Stimulated activated CD8-positive, alpha-beta memory T cell treated with anti-CD3 and anti-CD28 coated beads, Interleukin-12 subunit alpha, Interleukin-12 subunit beta, amount 100 ng/mL, for 24 hours (primary cell): ENCODE results near the gene C6orf47.
A peak's percentile ranks its signal among the peaks of the same experiment; 100 is the strongest.

Experiments used
- DNase-seq: peaks from one replicate; pipeline ENCODE4 v3.0.0-alpha.2; 2020; ENCODE audit errors: extremely low read depth

The C6orf47 gene

DNA sequence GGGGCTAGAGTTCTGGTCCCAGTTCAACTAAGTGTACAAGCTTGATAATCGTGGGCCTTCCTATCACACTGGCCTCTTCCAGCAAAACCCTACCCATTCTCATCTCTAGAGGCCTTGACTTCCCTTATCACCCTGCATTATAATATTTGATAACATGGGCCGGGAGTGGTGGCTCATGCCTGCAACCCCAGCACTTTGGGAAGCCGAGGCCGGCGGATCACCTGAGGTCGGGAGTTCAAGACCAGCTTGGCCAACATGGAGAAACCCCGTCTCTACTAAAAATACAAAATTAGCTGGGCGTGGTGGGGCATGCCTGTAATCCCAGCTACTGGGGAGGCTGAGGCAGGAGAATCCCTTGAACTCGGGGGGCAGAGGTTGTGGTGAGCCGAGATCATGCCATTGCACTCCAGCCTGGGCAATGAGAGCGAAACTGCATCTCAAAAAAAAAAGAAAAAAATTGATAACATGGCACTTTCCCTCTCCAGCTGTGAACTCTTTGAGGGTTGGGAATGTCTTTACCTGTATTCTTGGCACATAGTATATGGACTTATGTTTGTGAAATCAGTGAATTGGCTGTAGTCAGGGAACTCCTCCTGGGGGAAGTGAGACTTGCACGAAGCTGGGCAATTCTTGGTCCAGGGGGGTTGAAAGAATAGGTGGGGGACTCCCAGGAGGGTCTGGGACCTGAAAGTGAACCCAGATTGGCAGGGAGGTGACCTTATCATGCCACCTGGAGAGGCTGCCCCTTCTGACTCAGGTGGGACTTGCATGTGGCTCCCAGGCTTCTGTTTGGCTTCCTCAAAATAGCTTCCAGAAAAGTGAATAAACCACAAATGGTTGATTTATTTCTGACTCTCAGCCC is 915 bp upstream of the C6orf47 start:
- DNase-seq = no peak

DNA sequence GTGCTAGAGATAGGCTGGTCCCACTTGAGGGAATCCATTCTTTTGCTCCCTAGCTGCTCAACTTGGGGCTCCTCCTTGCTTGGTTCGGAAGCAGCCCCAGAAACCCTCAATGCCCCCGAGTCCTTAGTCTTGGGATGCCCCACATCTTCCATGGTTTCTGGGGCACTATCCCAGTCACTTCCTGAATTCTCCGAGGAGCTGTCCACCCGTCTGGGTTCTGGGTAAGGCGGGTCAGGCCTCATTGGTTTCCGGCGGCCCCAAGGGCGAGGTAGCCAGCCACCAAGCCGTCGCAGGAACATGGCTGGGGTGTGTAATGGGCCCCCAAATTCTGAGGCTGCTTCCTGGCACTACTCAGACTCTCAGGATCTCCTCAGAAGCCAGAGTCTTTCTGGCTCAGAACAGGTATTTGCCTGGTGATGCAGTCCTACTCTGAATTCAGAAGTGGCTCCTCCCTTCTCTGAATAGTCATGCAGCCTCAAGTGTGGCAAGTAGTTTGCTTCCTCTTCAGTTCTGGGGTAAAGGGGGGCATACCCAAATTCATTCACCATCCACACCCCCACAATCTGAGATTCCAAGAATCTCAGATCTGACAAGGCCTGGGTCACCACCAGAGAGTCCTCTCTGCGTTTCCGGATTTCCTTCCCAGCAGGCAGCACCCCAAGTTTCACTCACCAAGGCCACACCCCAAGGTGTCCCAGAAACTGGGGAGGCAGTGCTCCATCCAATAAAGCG is 763 bp downstream of the C6orf47 start:
- DNase-seq = no peak

DNA sequence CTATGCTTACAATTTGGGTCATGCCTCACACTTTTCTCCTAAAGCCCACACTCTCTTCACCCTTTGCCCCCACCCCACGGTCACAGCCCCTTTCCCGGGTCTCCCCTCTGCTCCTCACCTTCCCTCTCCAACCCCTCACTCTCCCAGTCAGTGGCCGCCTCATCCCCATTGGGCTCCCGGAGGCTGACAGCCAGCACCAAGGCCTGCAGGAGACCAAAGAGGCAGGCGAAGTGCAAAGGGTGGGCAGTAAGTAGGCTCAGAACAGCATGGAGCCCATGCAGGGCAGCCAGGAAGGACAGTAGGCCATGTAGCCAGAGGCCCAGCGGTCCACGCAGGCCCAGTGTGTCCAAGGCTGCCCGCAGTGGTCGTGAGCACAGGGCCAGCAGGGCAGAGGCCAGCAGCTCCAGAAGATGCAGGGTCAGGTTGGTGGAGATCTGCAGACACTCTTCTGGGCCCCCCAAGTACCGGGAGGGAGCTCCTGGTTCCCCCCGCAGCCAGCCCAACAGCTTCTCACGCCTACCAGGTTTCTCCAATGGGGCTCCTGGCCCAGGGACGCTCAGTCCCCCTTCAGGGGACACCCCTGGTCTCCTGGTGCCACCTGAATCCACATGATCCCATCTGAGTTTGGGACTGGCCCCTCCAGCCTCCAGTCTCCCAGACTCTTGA is 1.5 kb downstream of the C6orf47 start:
- DNase-seq = no peak

DNA sequence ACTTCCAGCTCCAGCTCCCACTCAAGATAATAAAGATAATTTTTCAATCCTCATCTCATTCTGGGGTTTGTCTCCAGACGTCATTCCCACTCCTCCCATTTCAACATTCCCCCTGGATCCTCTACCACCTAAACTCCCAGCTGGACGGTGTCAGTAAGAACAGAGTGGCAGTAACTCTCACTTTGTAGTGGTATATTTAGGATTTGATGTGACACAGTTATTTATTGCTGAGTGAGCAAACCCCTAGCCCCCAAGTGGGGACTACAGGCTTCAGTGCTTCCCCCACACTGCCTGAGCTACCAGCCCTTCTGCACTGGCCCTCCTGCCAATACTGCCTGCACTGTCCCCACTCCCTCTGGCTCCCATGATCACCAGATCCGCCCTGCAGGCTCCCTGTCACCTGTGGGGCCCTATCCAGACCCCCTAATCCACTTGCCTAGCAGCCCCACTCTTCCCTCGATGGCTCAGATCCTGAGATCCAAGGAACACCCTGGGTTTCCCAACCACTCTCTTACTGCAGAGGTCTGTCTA is 2.4 kb downstream of the C6orf47 start:
- no peak for DNase-seq

DNA sequence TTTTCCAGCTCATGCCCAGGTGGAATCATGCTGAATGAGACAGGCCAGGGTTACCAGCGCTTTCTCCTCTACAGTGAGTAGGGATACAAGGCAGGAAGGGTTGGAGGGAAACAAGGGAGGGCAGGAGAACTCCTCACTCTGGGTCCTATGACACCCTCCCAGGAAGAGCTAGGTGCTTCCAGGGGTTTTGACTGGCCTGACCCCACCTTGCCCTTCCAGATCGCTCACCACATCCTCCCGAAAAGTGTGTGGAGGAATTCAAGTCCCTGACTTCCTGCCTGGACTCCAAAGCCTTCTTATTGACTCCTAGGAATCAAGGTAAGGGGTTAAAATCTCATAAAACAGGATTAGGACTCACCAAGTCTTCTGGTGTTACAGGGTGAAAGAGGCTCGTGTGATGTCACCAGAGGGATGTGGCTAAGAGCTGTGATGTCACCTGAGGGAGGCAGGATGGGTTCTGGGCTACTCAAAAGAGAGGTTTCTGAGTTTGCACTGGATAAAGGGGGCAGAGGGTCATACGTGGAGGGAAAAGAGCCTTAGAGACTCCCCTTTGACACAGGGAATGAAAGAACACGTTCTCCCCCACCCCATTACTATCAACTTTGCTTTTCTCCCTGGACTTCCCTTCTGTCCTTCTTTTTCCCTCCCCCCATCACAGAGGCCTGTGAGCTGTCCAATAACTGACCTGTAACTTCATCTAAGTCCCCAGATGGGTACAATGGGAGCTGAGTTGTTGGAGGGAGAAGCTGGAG is 3.0 kb downstream of the C6orf47 start:
- no peak for DNase-seq

DNA sequence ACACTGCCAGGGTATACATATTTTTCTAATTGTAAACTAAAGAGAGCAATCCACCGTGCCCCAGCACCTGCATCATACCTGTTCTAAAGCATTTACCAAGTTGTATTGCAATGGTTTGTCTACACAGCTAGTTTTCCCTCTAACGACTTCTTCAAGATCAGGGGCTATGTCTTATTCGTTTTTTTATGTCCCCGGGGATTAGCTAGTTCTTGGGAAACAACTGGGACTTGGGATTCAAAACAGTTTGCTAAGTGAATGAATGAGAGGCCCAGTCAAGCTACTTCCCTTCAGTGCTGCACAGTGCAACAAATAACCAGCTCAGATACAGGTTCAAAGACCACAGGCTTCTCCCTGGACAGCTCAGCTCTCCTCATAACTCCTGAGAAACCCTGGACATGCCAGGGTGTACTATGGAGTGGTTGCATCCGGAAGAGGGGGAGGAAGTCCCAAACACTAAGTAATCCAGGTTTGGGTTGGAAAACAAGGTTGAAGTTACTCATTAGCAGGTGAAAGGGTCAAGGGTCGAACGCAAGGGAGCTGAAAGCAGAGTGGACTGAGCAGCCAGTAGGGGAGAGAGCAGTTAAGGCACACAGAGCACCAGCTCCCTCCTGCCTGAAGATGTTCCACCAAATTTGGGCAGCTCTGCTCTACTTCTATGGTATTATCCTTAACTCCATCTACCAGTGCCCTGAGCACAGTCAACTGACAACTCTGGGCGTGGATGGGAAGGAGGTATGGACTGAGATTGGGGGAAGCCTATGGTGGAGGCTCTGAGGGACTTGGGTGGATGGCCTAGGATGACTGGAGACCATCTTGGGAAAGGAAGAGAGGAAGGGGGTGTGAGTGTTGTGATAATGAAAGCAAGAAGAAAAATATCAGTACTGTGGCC is 5.0 kb downstream of the C6orf47 start, which contains the start of gene APOM:
APOM (plus strand) TSS at position 546 of the 889 bp plus-strand sequence; CDS start at position 619, 73 bp downstream.
- no peak for DNase-seq

DNA sequence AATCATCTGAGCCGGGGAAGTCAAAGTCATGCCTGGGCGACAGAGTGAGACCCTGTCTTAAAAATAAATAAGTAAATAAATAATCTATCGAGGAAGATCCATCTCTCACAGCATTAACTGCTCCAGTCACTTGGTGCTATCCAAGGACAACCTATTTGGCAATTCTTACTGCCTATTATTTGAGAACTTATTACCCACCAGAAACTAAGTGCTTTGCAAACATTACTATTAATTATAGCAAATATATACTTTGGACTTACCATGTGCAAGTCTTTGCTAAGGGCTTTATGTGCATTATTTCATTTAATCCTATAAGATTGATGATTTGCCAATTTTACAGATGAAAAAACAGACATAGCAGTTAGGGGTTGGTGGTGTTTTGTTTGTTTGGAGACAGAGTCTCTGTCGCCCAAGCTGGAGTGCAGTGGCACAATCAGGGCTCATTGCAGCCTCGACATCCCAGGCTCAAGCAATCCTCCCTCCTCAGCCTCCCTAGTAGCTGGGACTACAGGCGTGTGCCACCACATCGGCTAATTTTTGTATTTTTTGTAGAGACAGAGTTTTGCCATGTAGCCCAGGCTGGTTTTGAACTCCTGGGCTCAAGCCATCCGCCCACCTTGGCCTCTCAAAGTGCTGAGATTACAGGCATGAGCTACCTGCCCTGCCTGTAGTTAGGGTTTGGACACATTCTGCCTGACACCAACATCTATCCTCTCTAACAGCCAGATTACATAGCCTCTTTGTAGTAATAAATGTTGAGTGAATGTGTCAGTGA is 5.8 kb downstream of the C6orf47 start:
- no peak for DNase-seq

DNA sequence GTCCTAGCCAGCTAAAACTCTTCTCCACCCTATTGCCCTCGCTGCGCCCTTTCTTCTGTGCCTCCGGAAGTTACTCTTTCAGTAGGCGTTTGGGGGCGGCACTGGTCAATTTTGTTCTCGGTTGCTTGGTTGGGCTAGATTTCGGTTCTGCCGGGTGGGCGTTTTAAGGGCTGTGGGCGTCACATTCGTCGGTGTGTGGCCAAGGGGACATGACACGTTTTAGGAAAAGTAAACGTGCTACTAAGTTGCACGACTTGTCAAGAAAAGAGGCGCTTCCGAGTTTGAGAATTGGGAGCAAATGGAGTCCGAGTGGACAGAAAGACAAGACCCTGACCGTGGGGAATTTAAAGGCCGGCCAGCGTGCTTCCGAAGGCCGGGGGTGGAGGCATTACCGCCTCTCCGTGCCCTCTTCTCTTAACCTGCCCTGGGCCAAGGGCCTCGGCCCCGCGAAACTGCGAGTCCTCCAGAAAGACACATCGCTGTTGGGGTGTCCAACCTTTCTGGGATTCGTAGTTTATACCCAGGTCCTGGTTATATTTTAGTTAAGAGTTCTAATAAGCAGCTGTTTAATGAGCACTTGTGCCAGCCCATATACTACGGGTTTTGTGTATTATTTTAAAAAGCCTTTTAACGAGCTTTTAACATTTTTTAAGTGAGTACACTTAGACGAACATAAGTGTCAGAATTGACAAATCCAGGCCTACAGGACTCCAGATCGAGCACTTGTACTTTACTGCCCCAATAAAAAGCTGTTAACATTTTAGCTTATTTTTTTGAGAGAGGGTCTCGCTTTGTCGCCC is 7.5 kb downstream of the C6orf47 start:
- peak; percentile 68 for DNase-seq

DNA sequence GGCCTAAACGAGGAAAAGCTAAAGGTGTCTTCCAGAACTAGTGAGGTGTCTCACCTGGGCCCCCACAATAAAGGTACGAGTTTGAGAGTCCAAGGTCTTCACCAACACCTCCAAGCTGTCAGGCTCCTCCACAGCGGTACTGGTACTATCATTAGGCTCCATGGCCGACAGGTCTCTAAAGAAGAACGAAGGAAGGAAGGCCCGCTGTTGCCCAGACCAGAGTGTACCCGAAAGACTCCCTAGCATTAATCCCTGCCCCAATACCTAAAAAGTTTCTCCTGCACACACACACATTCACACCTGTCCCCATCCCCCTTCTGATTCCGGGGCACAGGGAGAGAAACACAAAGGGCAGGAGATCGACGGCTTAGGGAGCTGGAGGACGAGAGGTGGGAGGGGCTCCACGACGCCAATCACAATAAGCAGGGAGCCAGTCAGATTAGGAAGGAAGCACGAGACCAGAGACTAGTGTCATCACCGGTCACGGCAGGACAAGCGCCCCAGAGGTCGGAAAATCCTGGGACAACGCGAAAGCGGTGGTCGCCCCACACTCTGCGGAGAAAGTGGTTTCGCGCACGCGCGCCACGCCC is 8.9 kb downstream of the C6orf47 start:
- no peak for DNase-seq

DNA sequence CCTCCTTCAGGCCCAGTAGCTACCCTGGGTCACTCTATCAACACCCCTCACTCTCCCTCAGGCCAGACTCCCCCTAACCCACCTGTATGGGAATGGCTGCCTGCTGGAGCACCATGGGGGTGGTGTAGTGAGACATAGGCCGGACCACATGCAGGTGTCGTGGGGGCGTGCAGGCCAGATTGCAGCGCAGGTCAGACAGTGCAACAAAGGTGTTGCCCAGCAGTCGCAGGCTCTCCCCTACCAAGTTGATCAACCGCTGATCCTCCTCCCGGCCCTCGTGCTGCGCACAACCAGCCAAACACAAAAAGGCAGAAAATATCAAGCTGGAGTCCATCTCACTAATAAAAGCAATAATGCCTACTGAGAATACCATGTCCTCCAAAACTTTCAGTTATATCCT is 15.3 kb downstream of the C6orf47 start:
- no peak for DNase-seq

DNA sequence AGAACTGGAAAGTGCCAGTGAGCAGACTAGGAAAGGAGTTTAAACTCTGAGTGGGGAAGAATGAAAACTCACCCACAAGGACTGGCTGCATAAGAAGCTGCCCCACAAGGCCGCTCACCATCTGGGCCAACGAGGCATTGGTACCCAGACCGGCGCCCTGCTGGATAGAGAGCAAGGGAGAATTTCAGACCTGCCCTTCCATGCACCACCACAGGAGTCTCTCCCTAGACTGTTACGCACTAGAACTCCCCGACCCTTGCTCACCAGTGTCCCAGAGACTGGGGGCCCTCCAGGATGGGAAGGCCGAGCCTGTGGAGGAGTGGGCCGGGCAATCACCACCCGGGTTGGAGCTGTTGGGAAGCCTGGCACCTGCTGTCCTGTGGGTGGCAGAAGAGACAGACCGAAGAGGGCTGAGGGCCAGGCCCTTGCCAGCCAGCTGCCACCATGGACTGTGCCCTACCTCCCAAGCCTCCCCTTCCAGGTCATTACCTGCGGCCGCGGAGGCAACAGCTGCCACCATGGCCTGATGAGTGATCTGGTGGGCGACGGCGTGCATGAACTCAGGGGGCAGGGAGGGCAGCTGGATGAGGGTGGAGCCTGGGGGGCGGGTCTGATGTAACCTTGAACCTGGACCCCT is 16.6 kb downstream of the C6orf47 start:
- no peak for DNase-seq

DNA sequence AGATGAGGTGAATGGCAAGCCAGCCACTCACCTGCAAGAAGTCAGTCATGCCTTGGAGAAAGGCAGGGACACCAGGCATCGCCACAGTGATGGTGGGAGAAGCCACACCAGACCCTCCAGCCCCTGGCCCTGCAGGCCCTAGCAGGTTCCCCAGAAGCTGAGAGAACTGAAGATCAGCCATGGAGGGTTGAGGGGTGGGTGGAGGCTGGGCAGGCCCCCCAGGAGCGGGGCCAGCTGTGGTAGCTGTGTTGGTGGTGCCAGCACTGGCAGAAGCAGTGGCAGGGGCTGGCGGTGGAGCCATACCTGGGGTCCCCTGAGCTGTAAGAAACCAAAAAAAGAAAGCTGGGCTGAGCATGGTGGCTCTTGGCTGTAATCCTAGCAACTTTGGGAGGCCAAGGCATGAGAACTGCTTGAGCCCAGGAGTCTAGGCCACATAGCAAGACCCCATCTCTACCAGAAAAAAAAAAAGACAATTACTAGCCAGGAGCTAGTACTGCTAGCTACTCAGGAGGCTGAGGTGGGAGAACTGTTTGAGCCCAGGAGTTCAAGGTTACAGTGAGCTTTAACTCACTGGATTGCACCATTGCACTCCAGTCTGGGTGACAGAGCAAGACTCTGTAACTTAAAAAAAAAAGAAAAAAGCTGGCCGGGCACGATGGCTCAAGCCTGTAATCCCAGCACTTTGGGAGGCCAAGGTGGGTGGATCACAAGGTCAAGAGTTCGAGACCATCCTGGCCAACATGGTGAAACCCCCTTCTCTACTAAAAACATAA is 17.6 kb downstream of the C6orf47 start:
- no peak for DNase-seq

DNA sequence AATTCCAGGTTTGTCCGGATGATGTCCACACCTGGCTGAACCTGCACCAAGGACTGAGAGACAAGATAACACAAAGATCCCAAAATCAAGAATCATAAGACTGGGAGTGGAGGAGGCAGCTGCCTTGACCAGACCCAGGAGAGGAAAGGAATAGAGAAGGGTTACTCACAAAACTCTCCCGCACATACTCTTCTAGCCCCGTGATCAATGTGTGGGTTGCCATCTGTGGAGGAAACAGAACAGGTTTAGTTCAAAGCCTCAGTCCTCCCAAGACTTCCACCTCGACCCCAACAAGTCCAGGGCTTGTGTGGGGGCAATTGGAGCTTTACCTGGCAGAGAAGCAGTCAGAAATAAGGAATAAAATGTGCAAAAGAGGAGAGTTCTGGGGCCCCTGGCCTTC is 19.2 kb downstream of the C6orf47 start:
- DNase-seq = no peak

DNA sequence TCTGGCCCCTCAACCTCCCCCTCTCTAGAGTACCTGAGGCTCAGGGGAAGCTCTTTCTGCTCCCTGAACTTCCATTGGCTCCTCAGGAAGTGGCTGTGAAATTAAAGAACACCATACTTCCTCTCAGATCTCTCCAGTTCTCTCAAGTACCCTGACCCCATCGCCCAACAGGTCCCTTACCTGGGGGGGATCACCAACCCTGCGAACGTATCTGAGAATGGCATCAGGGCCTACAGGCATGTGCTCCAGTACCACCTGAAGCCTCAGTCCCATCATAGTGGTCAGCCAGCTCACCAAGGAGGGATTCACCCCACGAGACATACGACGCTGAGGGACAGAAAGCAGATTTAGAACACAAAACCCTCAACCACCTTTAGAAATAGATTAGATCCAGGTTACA is 20.0 kb downstream of the C6orf47 start:
- DNase-seq = no peak

DNA sequence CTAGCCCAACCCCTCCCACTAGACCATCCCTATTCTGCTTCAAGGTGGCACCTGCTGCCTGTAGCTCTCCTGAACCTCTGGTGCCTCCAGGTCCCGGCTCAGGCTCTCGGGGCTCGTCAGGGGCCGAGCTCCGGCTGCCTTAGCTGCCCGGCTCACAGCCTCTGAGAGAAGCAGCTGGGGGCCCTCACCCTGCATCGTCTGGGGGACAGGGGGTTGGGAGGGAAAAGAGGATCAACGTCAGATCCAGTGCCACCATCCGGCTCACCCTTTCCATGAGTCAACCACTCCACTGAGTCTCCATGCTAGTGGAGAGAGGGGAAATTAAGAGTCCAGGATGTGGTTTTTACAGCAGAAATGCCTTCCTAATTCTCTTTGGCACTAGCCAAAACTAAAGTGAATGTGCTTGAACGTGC is 21.1 kb downstream of the C6orf47 start:
- DNase-seq = no peak

DNA sequence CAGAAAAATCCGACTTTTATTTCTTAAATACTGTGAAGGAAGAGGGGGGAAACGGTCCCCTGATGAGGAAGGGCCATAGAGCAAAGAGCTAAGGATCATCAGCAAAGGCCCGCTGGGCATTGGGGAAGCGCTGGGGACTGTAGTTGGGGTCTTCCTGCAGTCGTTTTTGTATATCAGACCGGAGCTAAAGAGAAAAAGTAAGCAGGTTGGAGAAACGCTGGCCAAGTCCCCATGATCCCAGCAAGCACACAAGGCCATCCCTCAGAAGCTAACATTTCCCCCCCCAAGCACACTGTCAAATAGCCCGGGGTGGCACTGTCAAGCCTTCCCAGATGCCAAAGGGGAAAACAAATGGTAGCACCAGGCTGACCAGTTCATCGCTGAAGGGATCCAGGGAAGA is 21.5 kb downstream of the C6orf47 start:
- no peak for DNase-seq
